SU-DHL-6 (cell line): Measurements from ENCODE around the gene RGL3.
A peak's percentile ranks its signal among the peaks of the same experiment; 100 is the strongest.
"Not testable (repeated sequence)": the region's sequence is repeated elsewhere in the genome, so short reads cannot be mapped to it uniquely, and the experiment has no call there.

Source experiments
- H2AFZ ChIP-seq: fragments of 200-600 bp; sonication (generic); 2 replicates; pipeline ENCODE4 v1.6.1; 2014; ENCODE audit warnings: low read depth, mild to moderate bottlenecking, moderate library complexity, mixed read lengths, antibody characterized with exemption, low read length; ENCODE audit not compliant: severe bottlenecking
- H3F3A ChIP-seq: fragments of 200-600 bp; shearing (Covaris generic); 2 replicates; pipeline ENCODE4 v1.6.0; 2016; ENCODE audit warnings: antibody characterized with exemption, mild to moderate bottlenecking; ENCODE audit not compliant: insufficient read depth
- H3K27ac ChIP-seq: fragments of 200-600 bp; sonication (generic); 2 replicates; pipeline ENCODE4 v1.5.1; 2016; ENCODE audit warnings: low read depth, mild to moderate bottlenecking, low read length, moderate library complexity, mixed read lengths
- H3K27me3 ChIP-seq: fragments of 200-600 bp; sonication (generic), shearing (Covaris generic); 2 replicates; pipeline ENCODE4 v1.6.0; 2014; ENCODE audit warnings: mild to moderate bottlenecking, low read length
- H3K36me3 ChIP-seq: fragments of 200-600 bp; sonication (generic); 2 replicates; pipeline ENCODE4 v1.6.1; 2014; ENCODE audit warnings: mild to moderate bottlenecking, low read length, mixed read lengths
- H3K4me2 ChIP-seq: fragments of 300-600, 200-600 bp; shearing (Covaris generic), sonication (generic); 2 replicates; pipeline ENCODE4 v1.6.0; 2014; ENCODE audit warnings: low read length, low read depth, mild to moderate bottlenecking; ENCODE audit not compliant: poor library complexity, severe bottlenecking
- H3K4me3 ChIP-seq: fragments of 200-600 bp; sonication (generic); 2 replicates; pipeline ENCODE4 v1.5.1; 2014; ENCODE audit warnings: antibody characterized with exemption, low read length, mild to moderate bottlenecking, mixed read lengths; ENCODE audit not compliant: insufficient read depth, poor library complexity, severe bottlenecking
- H3K79me2 ChIP-seq: fragments of 200-600 bp; sonication (generic); 2 replicates; pipeline ENCODE4 v1.6.1; 2014; ENCODE audit warnings: mild to moderate bottlenecking, low read length, moderate library complexity; ENCODE audit not compliant: insufficient read depth
- H3K9ac ChIP-seq: fragments of 200-600 bp; sonication (generic); 2 replicates; pipeline ENCODE4 v1.7.0; 2014; ENCODE audit warnings: mild to moderate bottlenecking, low read length
- H3K9me2 ChIP-seq: fragments of 200-600 bp; sonication (generic); replicated peaks from 2 replicates; pipeline ENCODE4 v1.6.1; 2014; ENCODE audit warnings: low read length; ENCODE audit not compliant: insufficient read depth
- H3K9me3 ChIP-seq: fragments of 200-600 bp; sonication (generic); 2 replicates; pipeline ENCODE4 v1.6.1; 2014; ENCODE audit warnings: low read length, mixed read lengths; ENCODE audit not compliant: insufficient read depth
- H4K20me1 ChIP-seq: fragments of 200-600 bp; sonication (generic); 2 replicates; pipeline ENCODE4 v1.6.1; 2014; ENCODE audit warnings: low read depth, mild to moderate bottlenecking, antibody characterized with exemption, low read length, moderate library complexity, mixed read lengths
- EZH2phosphoT487 ChIP-seq: fragments of 200-600 bp; sonication (generic), shearing (Covaris generic); conservative IDR thresholded peaks from 2 replicates; pipeline ENCODE4 v1.6.1; 2018; ENCODE audit warnings: mild to moderate bottlenecking, antibody characterized with exemption, low read length, moderate library complexity, mixed read lengths
- TF ChIP-seq, protein P1 (sequence below): fragments of 200-600 bp; sonication (generic); IDR thresholded peaks from one replicate; pipeline ENCODE4 v1.5.1; 2017; ENCODE audit warnings: antibody characterized with exemption, mild to moderate bottlenecking, low read length, moderate library complexity; ENCODE audit not compliant: insufficient read depth, poor library complexity, severe bottlenecking

The RGL3 gene

GRCh38 chr19:11457115-11457514, 38.0 kb upstream of the RGL3 start:
- no peaks in the 10 kb centered on the region for H4K20me1 ChIP-seq
- H3K4me2 ChIP-seq = no peak overlapping the region
- no peaks in the 10 kb centered on the region for H3K9me3 ChIP-seq
- H3K4me3 ChIP-seq = no peak overlapping the region
- no peaks in the 10 kb centered on the region for H3K9me2 ChIP-seq
- no peak for TF ChIP-seq EZH2phosphoT487
- TF ChIP-seq, protein P1, sequence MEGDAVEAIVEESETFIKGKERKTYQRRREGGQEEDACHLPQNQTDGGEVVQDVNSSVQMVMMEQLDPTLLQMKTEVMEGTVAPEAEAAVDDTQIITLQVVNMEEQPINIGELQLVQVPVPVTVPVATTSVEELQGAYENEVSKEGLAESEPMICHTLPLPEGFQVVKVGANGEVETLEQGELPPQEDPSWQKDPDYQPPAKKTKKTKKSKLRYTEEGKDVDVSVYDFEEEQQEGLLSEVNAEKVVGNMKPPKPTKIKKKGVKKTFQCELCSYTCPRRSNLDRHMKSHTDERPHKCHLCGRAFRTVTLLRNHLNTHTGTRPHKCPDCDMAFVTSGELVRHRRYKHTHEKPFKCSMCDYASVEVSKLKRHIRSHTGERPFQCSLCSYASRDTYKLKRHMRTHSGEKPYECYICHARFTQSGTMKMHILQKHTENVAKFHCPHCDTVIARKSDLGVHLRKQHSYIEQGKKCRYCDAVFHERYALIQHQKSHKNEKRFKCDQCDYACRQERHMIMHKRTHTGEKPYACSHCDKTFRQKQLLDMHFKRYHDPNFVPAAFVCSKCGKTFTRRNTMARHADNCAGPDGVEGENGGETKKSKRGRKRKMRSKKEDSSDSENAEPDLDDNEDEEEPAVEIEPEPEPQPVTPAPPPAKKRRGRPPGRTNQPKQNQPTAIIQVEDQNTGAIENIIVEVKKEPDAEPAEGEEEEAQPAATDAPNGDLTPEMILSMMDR = no peak
- no peaks in the 10 kb centered on the region for H3K36me3 ChIP-seq
- no peak overlapping the region for H3K27ac ChIP-seq
- H3F3A ChIP-seq = 0 out of 2 replicates have a peak, but pooled peaks cover 4% of the 10 kb centered on the region
- H3K9ac ChIP-seq = no peak overlapping the region
- no peak overlapping the region for H2AFZ ChIP-seq
- H3K79me2 ChIP-seq = no peaks in the 10 kb centered on the region
- H3K27me3 ChIP-seq = no peaks in the 10 kb centered on the region

- H3K9ac ChIP-seq = no peak overlapping the region
- no peaks in the 10 kb centered on the region for H3K9me2 ChIP-seq
- no peaks in the 10 kb centered on the region for H3K27me3 ChIP-seq
- H2AFZ ChIP-seq = no peak overlapping the region
- H3F3A ChIP-seq = 0 out of 2 replicates have a peak, but pooled peaks cover 8% of the 10 kb centered on the region
- no peaks in the 10 kb centered on the region for H4K20me1 ChIP-seq
- H3K9me3 ChIP-seq = no peaks in the 10 kb centered on the region
- no peak overlapping the region for H3K27ac ChIP-seq
- H3K79me2 ChIP-seq = no peaks in the 10 kb centered on the region
- no peak for TF ChIP-seq EZH2phosphoT487
- TF ChIP-seq, protein P1 = no peak
- H3K4me2 ChIP-seq = no peak overlapping the region
- no peak overlapping the region for H3K4me3 ChIP-seq
- H3K36me3 ChIP-seq = no peaks in the 10 kb centered on the region
These were observed 37.5 kb upstream of the RGL3 start for GRCh38 chr19:11456659-11457058.

GRCh38 chr19:11455233-11455554, 36.1 kb upstream of the RGL3 start:
- H3F3A ChIP-seq, H3K9ac ChIP-seq, H3K4me3 ChIP-seq, H2AFZ ChIP-seq, H3K79me2 ChIP-seq, H4K20me1 ChIP-seq, H3K27ac ChIP-seq, H3K9me3 ChIP-seq, H3K27me3 ChIP-seq, H3K9me2 ChIP-seq, H3K36me3 ChIP-seq, H3K4me2 ChIP-seq: not testable (repeated sequence)

GRCh38 chr19:11453468-11454341, 34.6 kb upstream of the RGL3 start:
- H3K9me3 ChIP-seq = no peaks in the 10 kb centered on the region
- H3K9me2 ChIP-seq = no peaks in the 10 kb centered on the region
- no peak overlapping the region for H3K27ac ChIP-seq
- H3K27me3 ChIP-seq = no peaks in the 10 kb centered on the region
- no peak overlapping the region for H3K4me2 ChIP-seq
- no peaks in the 10 kb centered on the region for H3K36me3 ChIP-seq
- H2AFZ ChIP-seq = no peak overlapping the region
- H3K9ac ChIP-seq = no peak overlapping the region
- no peaks in the 10 kb centered on the region for H4K20me1 ChIP-seq
- H3K4me3 ChIP-seq = no peak overlapping the region
- TF ChIP-seq EZH2phosphoT487 = no peak
- TF ChIP-seq, protein P1 = peak; percentile 81
- H3F3A ChIP-seq = 0 out of 2 replicates have a peak, but pooled peaks cover 8% of the 10 kb centered on the region
- H3K79me2 ChIP-seq = no peaks in the 10 kb centered on the region
